ENCODE measurements around the gene PEMT. TPM values are rescaled to one million over a fixed set of nuclear protein-coding genes. Genes with fewer than 3 reads are reported as not detected.

PEMT gene
- total and polyA plus RNA-seq, 2 of the 8 experiments (the other 6 are each of a cell fraction or from before 2014, with no cell fraction given), result 42.0 to 118 TPM

- TF ChIP-seq, protein P1, sequence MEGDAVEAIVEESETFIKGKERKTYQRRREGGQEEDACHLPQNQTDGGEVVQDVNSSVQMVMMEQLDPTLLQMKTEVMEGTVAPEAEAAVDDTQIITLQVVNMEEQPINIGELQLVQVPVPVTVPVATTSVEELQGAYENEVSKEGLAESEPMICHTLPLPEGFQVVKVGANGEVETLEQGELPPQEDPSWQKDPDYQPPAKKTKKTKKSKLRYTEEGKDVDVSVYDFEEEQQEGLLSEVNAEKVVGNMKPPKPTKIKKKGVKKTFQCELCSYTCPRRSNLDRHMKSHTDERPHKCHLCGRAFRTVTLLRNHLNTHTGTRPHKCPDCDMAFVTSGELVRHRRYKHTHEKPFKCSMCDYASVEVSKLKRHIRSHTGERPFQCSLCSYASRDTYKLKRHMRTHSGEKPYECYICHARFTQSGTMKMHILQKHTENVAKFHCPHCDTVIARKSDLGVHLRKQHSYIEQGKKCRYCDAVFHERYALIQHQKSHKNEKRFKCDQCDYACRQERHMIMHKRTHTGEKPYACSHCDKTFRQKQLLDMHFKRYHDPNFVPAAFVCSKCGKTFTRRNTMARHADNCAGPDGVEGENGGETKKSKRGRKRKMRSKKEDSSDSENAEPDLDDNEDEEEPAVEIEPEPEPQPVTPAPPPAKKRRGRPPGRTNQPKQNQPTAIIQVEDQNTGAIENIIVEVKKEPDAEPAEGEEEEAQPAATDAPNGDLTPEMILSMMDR (IDR thresholded peaks at IDR 0.05; ENCODE audit: control extremely low read depth in 1 of 3, insufficient read depth in 1 of 3, low read depth in 1 of 3, low read length in 3 of 3), result peak; percentile 78 to 97 (median 81)
- peak in 1 of 2 experiments; percentile 70; a peak in 1 of 3 replicates for TF ChIP-seq EP300 (IDR thresholded peaks at IDR 0.05; ENCODE audit: borderline replicate concordance in 1 of 2, low read depth in 2 of 2, low read length in 2 of 2)
- no peak for TF ChIP-seq BRCA1 (IDR thresholded peaks at IDR 0.05; ENCODE audit: low read depth, low read length)
- TF ChIP-seq TEAD4 (IDR thresholded peaks at IDR 0.05; ENCODE audit: low read depth, low read length), result no peak
- TF ChIP-seq EZH2 (IDR thresholded peaks at IDR 0.05; ENCODE audit: low read depth, low read length, severe bottlenecking), result no peak
- peak; percentile 92 for TF ChIP-seq TAF1 (IDR thresholded peaks at IDR 0.05; ENCODE audit: low read depth, low read length)
- no peak for TF ChIP-seq SP4 (IDR thresholded peaks at IDR 0.05; ENCODE audit: low read length)
- TF ChIP-seq NRF1 (IDR thresholded peaks at IDR 0.05; ENCODE audit: low read depth, low read length), result no peak
- no peak for TF ChIP-seq POU5F1 (IDR thresholded peaks at IDR 0.05; ENCODE audit: low read depth, low read length)
- TF ChIP-seq EGR1 (IDR thresholded peaks at IDR 0.05; ENCODE audit: borderline replicate concordance, low read depth, low read length), result peak; percentile 74; the same call in 1 of the 2 replicates
- no peak for TF ChIP-seq CHD2 (IDR thresholded peaks at IDR 0.05; ENCODE audit: low read length)
- TF ChIP-seq HDAC2 (IDR thresholded peaks at IDR 0.05; ENCODE audit: borderline replicate concordance in 1 of 2, low read depth in 2 of 2, low read length in 2 of 2), result no peak
- TF ChIP-seq TCF12 (IDR thresholded peaks at IDR 0.05; ENCODE audit: low read depth, low read length), result no peak
- no peak for TF ChIP-seq JUND (IDR thresholded peaks at IDR 0.05; ENCODE audit: low read length)
- TF ChIP-seq NANOG (IDR thresholded peaks at IDR 0.05; ENCODE audit: insufficient read depth, low read depth, low read length, poor library complexity, severe bottlenecking), result peak; percentile 24
- TF ChIP-seq ATF2 (IDR thresholded peaks at IDR 0.05; ENCODE audit: low read length), result no peak
- TF ChIP-seq ZNF274 (IDR thresholded peaks at IDR 0.05; ENCODE audit: borderline replicate concordance, extremely low read depth, low read length), result no peak
- no peak; the same call in 1 of the 2 replicates for TF ChIP-seq SUZ12 (IDR thresholded peaks at IDR 0.05; ENCODE audit: low read length)
- TF ChIP-seq POLR2AphosphoS5 (IDR thresholded peaks at IDR 0.05; ENCODE audit: low read depth, low read length), result peak; percentile 94
Observed at GRCh38 chr17:17496189-17497064, 95.1 kb downstream of the PEMT start, which contains the start of gene RASD1 (continued).

All from H1 (cell line).